T-helper 1 cell treated with Interleukin-12 subunit alpha and Interleukin-12 subunit beta and Interleukin-4 antibody, amounts not matched to agents 30 μg/mL and 1 μg/mL, for 36 hours (primary cell): ENCODE data around the gene DERL2.
A peak's percentile ranks its signal among the peaks of the same experiment; 100 is the strongest.

Experiments used
- H3K27ac Mint-ChIP-seq: one replicate; pipeline ENCODE4 v1.8.0; 2021; ENCODE audit warnings: mild to moderate bottlenecking, mixed read lengths
- H3K27me3 Mint-ChIP-seq: one replicate; pipeline ENCODE4 v1.8.0; 2021; ENCODE audit warnings: low read depth, mixed read lengths
- H3K36me3 Mint-ChIP-seq: one replicate; pipeline ENCODE4 v1.8.0; 2021; ENCODE audit warnings: low read depth, mixed read lengths
- H3K4me1 Mint-ChIP-seq: one replicate; pipeline ENCODE4 v1.8.0; 2021; ENCODE audit warnings: low read depth, mixed read lengths
- H3K4me3 Mint-ChIP-seq: one replicate; pipeline ENCODE4 v1.8.0; 2021; ENCODE audit warnings: mild to moderate bottlenecking, moderate library complexity, mixed read lengths
- H3K9me3 Mint-ChIP-seq: one replicate; pipeline ENCODE4 v1.8.0; 2021; ENCODE audit warnings: mixed read lengths

The DERL2 gene

DNA sequence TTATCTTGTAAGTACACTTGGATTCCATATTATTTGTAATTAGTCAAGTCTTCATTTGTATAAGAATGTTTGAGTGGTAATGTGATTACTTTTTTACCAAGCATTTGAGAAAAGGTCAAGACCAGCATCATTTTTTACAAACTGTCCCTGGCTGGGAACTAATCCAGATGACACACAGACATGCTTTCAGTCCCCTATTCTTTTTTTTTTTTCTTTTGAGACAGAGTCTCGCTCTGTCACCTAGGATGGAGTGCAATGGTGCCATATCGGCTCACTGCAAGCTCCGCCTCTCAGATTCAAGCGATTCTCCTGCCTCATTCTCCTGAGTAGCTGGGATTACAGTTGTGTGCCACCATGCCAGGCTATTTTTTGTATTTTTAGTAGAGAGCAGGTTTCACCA, 4.5 kb downstream of the DERL2 start:
- no peaks in the 10 kb centered on the region for H3K27me3 Mint-ChIP-seq
- H3K36me3 Mint-ChIP-seq, result peaks cover 49% of the 10 kb centered on the region
- no peaks in the 10 kb centered on the region for H3K9me3 Mint-ChIP-seq
- H3K4me1 Mint-ChIP-seq, result peaks cover 20% of the 10 kb centered on the region
- H3K27ac Mint-ChIP-seq, result no peak overlapping the region
- H3K4me3 Mint-ChIP-seq, result no peak overlapping the region

DNA sequence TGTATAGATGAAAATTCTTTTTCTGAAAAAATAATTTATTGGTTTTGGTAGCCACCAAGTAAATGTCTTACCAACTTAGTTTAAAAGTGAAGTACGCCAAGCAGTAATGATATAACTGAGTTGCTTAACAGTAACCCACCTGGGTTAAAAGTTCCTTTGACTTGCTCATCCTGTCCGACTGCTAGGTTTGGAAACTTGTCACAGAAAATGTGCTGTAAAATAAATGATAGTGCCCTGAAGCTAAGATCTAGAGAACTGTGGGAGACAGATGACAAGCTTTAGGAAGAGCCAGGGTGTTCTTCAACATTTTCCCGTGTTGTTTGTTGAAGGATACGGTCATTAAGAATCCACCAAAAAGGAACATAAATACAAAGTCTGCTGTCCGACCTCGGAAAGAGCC, 5.0 kb downstream of the DERL2 start:
- no peak overlapping the region for H3K27ac Mint-ChIP-seq
- peaks cover 20% of the 10 kb centered on the region for H3K4me1 Mint-ChIP-seq
- no peak overlapping the region for H3K4me3 Mint-ChIP-seq
- peaks cover 51% of the 10 kb centered on the region for H3K36me3 Mint-ChIP-seq
- no peaks in the 10 kb centered on the region for H3K9me3 Mint-ChIP-seq
- no peaks in the 10 kb centered on the region for H3K27me3 Mint-ChIP-seq

DNA sequence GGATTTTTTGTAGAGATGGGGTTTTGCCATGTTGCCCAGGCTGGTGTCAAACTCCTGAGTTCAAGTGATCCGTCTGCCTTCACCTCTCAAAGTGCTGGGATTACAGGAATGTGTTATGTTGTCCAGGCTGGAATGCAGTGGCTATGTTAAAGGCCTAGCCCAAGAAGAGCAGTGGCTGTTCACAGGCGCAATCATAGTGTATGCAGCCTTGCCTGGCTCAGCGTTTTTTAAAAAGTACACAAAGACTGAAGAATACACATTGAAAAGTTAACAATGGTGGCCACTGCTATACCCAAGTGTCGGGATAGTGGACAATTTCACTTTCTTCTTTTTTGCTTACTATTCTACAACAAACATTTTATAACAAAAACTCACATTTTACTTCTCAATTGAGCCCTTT, 7.0 kb downstream of the DERL2 start:
- no peak overlapping the region for H3K27ac Mint-ChIP-seq
- H3K4me3 Mint-ChIP-seq, result no peak overlapping the region
- peaks cover 56% of the 10 kb centered on the region for H3K36me3 Mint-ChIP-seq
- H3K4me1 Mint-ChIP-seq, result peaks cover 11% of the 10 kb centered on the region
- H3K9me3 Mint-ChIP-seq, result no peaks in the 10 kb centered on the region
- no peaks in the 10 kb centered on the region for H3K27me3 Mint-ChIP-seq

DNA sequence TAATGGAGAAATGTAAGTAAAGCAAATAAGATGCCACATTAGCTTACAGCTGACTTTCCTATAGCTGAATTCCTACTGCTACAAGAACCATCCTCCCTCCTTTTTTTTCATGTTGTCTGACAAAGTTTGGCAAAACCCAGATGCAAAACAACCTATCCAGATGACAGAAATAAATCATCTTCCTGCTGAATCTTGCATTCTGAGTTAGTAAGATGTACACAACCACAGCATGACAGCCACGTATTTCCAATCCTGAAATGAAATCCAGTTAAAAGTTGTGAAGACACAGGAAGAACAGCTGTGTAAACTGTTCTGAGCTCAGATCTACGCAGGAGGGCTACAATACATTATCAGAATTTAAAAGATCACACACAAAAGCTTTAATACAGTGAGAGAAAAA, 12.1 kb downstream of the DERL2 start:
- peaks cover 45% of the 10 kb centered on the region for H3K36me3 Mint-ChIP-seq
- no peaks in the 10 kb centered on the region for H3K9me3 Mint-ChIP-seq

DNA sequence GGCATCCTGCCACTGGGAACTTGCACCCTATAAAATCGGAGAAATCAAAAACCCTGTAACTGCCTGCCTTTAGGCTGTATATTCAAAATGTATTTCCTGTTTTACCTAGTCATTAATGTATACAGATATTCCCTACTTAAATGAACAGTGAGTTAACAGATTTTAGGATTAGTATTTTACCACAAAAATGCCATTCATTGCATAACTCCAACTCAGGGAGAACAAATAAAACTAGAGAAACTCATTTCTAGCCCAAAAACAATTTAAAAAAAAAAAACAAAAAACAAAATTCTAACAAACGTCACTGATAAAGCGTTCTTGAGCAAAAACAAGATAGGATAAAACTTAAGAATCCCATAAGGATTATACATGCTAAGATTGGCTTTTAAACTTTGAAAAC, 13.5 kb downstream of the DERL2 start:
- no peaks in the 10 kb centered on the region for H3K27me3 Mint-ChIP-seq
- no peaks in the 10 kb centered on the region for H3K9me3 Mint-ChIP-seq
- H3K27ac Mint-ChIP-seq, result no peak overlapping the region
- peaks cover 19% of the 10 kb centered on the region for H3K4me1 Mint-ChIP-seq
- no peak overlapping the region for H3K4me3 Mint-ChIP-seq
- H3K36me3 Mint-ChIP-seq, result peaks cover 33% of the 10 kb centered on the region

More for the DNA sequence above, 12.1 kb downstream of the DERL2 start:
- no peak overlapping the region for H3K27ac Mint-ChIP-seq
- no peak overlapping the region for H3K4me3 Mint-ChIP-seq
- peaks cover 14% of the 10 kb centered on the region for H3K4me1 Mint-ChIP-seq
- no peaks in the 10 kb centered on the region for H3K27me3 Mint-ChIP-seq

DNA sequence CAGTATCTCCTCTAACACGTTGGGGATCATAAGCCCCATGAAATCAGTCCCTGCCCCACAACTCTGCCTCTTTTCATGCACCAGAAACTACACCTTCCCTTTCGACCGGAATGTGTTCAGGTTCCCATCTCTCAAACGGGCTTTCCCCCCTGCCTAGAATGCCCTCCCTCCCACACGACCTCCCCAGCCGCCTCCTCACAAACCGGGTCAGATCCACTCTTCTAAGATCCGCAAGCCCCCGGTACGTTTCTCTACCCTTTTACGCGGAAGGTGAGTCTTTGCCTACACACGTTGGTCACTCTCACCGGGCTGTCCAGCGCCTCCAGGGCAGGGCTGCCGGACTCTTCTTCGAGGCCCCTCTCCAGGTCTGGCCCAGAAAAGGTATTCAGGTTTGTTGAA, 17.9 kb downstream of the DERL2 start:
- no peaks in the 10 kb centered on the region for H3K27me3 Mint-ChIP-seq
- H3K36me3 Mint-ChIP-seq, result peaks cover 13% of the 10 kb centered on the region
- H3K27ac Mint-ChIP-seq, result peak overlapping the region; percentile 82
- no peaks in the 10 kb centered on the region for H3K9me3 Mint-ChIP-seq
- H3K4me3 Mint-ChIP-seq, result peak overlapping the region; percentile 93
- H3K4me1 Mint-ChIP-seq, result peaks cover 39% of the 10 kb centered on the region

DNA sequence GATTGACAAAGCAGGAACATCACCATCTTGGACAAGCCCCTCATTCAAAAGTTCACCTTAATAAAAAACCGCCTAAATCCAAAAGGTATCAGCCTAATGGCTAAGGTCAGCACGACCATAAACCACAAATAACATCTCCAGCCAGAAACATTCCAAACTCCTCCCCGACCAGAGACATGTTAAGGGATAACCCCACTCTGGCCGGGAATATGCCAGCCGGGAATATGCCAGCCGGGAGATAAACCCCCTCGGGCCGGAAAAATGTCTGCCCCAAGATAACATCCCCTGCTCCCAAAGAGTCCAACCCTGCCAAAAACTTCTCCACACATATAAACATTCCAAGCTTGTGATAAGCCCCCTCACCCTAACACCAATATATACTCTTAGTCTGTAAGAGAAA, 18.6 kb downstream of the DERL2 start:
- peak overlapping the region; percentile 93 for H3K4me3 Mint-ChIP-seq
- peaks cover 14% of the 10 kb centered on the region for H3K36me3 Mint-ChIP-seq
- H3K9me3 Mint-ChIP-seq, result no peaks in the 10 kb centered on the region
- peaks cover 39% of the 10 kb centered on the region for H3K4me1 Mint-ChIP-seq
- no peaks in the 10 kb centered on the region for H3K27me3 Mint-ChIP-seq
- peak overlapping the region; percentile 82 for H3K27ac Mint-ChIP-seq

DNA sequence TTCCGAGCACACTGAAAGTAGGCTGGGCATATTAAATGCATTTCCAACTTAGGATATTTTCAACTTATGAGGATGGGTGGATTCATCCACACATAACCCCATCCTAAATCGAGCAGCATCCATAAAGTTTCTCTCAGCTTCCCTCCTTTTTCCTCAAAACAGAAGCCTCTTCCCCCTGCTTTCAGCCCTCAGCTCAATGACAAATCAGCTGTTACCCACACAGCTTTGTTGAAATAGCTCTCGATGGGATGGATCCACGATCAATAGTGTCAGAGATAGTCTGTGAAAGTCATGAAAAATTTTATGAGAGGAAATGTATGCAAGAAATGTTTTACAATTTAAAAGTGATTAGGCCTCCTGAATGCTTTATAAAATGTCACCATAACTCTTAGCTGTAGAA, 19.7 kb downstream of the DERL2 start:
- peaks cover 7% of the 10 kb centered on the region for H3K36me3 Mint-ChIP-seq
- H3K27me3 Mint-ChIP-seq, result no peaks in the 10 kb centered on the region
- peaks cover 35% of the 10 kb centered on the region for H3K4me1 Mint-ChIP-seq
- no peak overlapping the region for H3K27ac Mint-ChIP-seq
- no peaks in the 10 kb centered on the region for H3K9me3 Mint-ChIP-seq
- peak overlapping the region; percentile 93 for H3K4me3 Mint-ChIP-seq

DNA sequence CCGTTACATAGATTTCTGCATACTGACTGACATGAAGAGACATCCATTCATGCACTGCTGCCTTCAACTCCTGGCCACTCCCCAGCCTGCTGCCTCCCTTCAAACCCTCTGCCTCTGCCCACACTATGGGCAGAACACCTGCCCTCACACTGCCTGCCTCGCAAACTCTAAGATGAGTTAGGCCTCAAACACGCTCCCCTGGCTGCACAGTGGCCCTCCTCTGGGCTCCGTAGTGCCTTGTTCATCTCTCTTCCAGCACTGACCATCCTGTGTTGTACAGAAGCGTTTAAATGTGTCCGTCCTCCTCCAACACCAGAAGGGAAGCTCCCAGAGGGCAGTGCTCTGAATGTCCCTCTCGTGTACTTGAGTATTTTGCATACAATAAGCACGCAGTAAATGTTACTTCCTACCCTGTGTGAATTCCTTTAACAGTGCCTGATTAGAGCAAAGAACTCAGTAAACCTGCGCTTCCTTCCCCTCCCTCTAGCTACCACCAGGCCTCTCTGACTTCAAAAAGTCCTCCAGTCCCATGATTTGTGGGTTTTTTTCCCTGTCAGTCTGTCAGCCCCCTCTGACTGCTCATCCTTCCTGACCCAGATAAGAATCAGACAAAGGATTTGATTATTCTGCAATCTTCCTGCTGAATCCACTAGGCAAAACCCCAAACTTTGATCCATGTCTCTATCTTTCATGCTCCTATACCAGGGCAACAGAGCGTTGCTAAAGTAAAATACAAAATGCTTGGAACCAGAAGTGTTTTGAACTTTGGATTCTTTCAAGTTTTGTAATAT, 21.1 kb downstream of the DERL2 start:
- peak overlapping the region; percentile 19 for H3K27ac Mint-ChIP-seq
- no peak overlapping the region for H3K4me3 Mint-ChIP-seq
- peaks cover 11% of the 10 kb centered on the region for H3K36me3 Mint-ChIP-seq
- no peaks in the 10 kb centered on the region for H3K27me3 Mint-ChIP-seq
- no peaks in the 10 kb centered on the region for H3K9me3 Mint-ChIP-seq
- H3K4me1 Mint-ChIP-seq, result peaks cover 34% of the 10 kb centered on the region

DNA sequence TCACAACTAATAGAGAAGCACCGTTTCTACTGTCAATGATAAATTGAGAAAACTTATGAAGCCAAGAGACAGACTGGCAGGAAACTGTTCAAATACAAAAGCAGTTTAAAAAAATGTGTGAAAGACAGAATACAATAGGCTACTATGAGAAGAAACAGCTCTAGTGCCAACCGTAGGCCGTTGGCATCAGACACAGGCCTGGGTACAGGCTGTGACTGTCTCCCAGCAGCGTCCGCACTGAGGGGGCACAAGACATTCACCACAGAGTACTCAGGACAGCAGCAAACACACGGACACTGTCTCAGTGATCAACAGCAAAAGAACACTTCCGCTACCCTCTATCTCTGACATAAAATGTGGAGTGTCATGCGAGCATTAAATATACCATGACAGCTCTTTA, 39.2 kb downstream of the DERL2 start:
- no peaks in the 10 kb centered on the region for H3K4me1 Mint-ChIP-seq
- no peaks in the 10 kb centered on the region for H3K27me3 Mint-ChIP-seq
- peaks cover 32% of the 10 kb centered on the region for H3K36me3 Mint-ChIP-seq
- no peak overlapping the region for H3K4me3 Mint-ChIP-seq
- H3K27ac Mint-ChIP-seq, result no peak overlapping the region
- H3K9me3 Mint-ChIP-seq, result no peaks in the 10 kb centered on the region

DNA sequence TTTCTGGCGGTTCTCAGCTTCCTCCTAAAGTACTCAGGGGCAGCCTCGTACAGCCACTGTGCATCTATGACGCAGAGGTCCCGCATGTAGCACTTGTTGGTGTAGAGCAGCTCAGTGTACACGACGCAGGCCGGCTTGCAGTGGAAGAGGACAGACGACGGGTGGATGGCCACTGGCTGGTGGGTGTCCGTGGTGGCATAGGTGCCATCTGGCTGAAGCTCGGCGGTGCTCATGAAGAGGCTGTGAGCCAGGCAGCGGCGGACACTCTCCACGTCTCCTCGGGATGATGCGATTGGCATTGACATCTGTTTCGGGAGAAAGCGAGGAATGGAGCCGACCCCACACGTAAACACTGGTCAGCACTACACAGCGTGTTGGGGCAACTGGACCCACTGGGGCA, 41.8 kb downstream of the DERL2 start:
- Mint-ChIP-seq H3K36me3 (peaks cover 25% of the 10 kb centered on the region), H3K27me3 (no peaks in the 10 kb centered on the region), H3K4me1 (peaks cover 8% of the 10 kb centered on the region), H3K9me3 (no peaks in the 10 kb centered on the region), H3K27ac (peak overlapping the region; percentile 41), H3K4me3 (no peak overlapping the region)

DNA sequence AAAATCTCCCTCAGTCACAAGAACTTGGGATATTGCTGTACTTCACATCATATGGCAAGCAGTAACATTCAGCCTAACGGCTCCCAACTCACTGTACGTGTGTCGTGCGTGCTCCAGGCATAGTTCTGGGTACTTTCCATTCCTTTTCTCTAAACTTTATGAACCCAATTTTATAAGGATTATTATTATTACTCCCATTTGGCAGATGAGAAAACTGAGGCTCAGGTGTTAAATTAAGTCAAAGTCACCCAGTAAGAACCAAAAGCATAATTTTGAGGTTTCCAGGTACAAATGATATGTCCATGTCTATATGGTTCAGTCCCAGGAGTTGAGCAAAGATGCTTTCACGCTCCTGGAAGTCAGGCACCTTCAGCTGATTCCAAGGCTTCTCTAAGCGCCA, 42.2 kb downstream of the DERL2 start:
- Mint-ChIP-seq H3K36me3 (peaks cover 23% of the 10 kb centered on the region), H3K27me3 (no peaks in the 10 kb centered on the region), H3K4me1 (peaks cover 8% of the 10 kb centered on the region), H3K9me3 (no peaks in the 10 kb centered on the region), H3K4me3 (no peak overlapping the region), H3K27ac (no peak overlapping the region)

DNA sequence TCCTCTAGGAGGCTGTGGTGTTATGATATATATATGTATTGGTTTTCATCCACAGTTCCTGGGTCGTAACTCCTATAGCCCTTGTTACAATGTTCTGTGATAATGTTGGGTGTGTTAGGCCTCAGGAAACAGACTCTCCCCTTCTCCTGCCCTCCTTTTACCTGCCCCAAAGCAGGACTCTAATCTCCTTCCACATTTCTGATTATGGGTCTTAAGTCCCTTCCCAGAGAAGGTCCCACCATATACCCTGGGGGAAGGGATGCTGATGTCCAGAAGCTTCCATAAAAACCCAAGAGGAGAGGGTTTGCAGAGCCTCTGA, 46.6 kb downstream of the DERL2 start:
- Mint-ChIP-seq H3K9me3 (no peaks in the 10 kb centered on the region), H3K36me3 (peaks cover 32% of the 10 kb centered on the region), H3K27me3 (no peaks in the 10 kb centered on the region), H3K4me3 (peak overlapping the region; percentile 84), H3K4me1 (peaks cover 34% of the 10 kb centered on the region), H3K27ac (peak overlapping the region; percentile 87)

DNA sequence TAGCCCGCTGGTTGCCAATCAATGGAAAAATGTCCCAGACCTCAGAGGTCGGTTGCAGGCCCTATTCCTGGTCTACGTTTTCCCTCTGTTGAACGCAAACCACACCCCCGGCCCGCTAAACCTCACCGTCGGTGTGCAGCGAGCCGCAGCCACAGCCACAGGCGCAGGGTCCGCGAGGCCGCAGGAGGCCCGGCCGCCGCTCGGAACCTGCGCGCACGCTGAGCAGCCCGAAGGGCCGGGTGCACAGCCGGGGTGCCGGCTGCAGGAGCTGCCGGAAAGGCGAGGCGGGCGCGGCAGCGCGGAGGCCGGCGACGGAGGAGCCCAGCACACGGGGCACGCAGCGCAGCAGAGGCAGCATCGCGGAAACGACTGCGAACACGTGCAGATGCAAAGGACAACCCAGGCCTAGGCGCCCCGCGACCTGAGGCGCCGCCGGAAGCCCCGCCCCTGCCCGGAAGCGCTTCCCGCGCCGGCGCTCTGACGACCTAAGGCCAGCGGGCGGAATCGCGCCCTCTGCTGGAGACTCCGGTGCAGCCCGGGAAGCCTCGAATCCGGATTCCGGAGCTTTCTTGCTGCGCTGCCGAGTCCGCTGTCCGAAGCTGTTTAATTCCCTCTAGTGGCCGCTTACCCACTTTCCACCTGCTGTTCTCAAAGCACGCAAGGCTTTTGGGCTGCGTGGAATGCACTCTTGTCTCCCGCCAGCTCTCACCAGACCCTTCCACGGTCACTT, 47.1 kb downstream of the DERL2 start, which contains the start of gene C1QBP:
Gene C1QBP, minus strand, starts transcription at position 440 of the 730 bp plus-strand sequence. Its CDS starts 82 bp downstream, at position 358.
- peaks cover 37% of the 10 kb centered on the region for H3K4me1 Mint-ChIP-seq
- peak within 1 kb of the TSS; percentile 84 for H3K4me3 Mint-ChIP-seq
- no peaks in the 10 kb centered on the region for H3K9me3 Mint-ChIP-seq
- H3K27ac Mint-ChIP-seq, result peak within 1 kb of the TSS; percentile 87
- H3K36me3 Mint-ChIP-seq, result peaks cover 35% of the 10 kb centered on the region
- H3K27me3 Mint-ChIP-seq, result no peaks in the 10 kb centered on the region

DNA sequence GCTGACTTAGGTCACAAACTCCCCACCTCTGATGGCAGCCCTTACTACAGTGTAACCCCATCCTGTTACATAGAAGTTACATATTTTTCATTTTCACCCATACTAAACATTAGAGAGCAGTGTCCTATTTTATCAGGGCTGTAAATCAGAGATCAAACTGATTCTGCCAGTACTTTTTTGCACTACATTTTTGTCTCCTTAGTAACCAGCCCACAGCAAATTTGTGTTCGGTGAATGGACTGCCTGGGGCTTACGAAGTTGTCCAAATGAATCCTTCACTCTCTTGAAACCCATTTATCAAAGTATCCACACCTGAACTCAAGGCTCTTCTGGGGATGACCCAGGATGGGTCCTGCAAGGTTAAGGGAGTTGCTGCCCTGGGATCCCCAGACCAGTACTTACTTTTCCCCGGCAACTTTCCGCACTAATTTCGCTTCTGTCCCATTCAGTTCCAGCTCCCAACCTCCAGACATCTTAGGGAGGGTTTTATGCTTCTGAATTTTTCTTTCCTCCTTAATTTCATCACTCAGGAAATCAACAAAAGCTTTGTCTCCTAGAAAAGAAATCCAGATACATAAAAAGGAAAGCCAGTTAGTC, 48.2 kb downstream of the DERL2 start:
- Mint-ChIP-seq H3K4me3 (peak overlapping the region; percentile 84), H3K9me3 (no peaks in the 10 kb centered on the region), H3K36me3 (peaks cover 45% of the 10 kb centered on the region), H3K4me1 (peaks cover 37% of the 10 kb centered on the region), H3K27me3 (no peaks in the 10 kb centered on the region), H3K27ac (peak overlapping the region; percentile 83)
